Lung (tissue), 12 donors: Measurements from ENCODE around the gene RRAGD. TPM values are rescaled to one million over a fixed set of nuclear protein-coding genes. Genes with fewer than 3 reads are reported as not detected.

Experiments
- ATAC-seq: fragments of 200-7000 bp; cut with Tn5 transposase; one replicate; pipeline ENCODE4 v1.9.1; 2020; ENCODE audit warnings: moderate number of reproducible peaks; ENCODE audit not compliant: insufficient read depth, low FRiP score
- DNase-seq, 3 donors: peaks; one replicate each; pipeline ENCODE4 v3.0.0-alpha.2; 2013 to 2017
- H3K27ac ChIP-seq, 2 donors: one replicate each; pipeline ENCODE4 v1.5.1; 2013; ENCODE audit warnings: mild to moderate bottlenecking in 2 of 2, moderate library complexity in 2 of 2, control low read depth in 1 of 2, inconsistent platforms in 1 of 2, low read depth in 1 of 2, low read length in 1 of 2
- H3K27me3 ChIP-seq, 3 donors: one replicate each; pipeline ENCODE4 v1.5.1; 2013; ENCODE audit warnings: low read length in 2 of 3; ENCODE audit not compliant: control insufficient read depth in 3 of 3, insufficient read depth in 3 of 3
- H3K36me3 ChIP-seq, 4 donors: one replicate each; pipeline ENCODE4 v1.5.1; 2013; ENCODE audit warnings: low read length in 4 of 4, mild to moderate bottlenecking in 1 of 4, moderate library complexity in 1 of 4; ENCODE audit not compliant: control insufficient read depth in 4 of 4, insufficient read depth in 4 of 4
- H3K4me1 ChIP-seq, 5 donors: one replicate each; pipeline ENCODE4 v1.5.1; 2013; ENCODE audit warnings: low read length in 5 of 5, mild to moderate bottlenecking in 2 of 5, moderate library complexity in 1 of 5; ENCODE audit not compliant: control insufficient read depth in 5 of 5, insufficient read depth in 5 of 5
- H3K4me3 ChIP-seq: one replicate; pipeline ENCODE4 v1.5.1; 2013; ENCODE audit warnings: mild to moderate bottlenecking, control low read depth, moderate library complexity
- H3K9ac ChIP-seq, 2 donors: one replicate each; pipeline ENCODE4 v1.5.1; 2013; ENCODE audit warnings: low read length in 2 of 2, control low read depth in 1 of 2; ENCODE audit not compliant: insufficient read depth in 1 of 2
- H3K9me3 ChIP-seq, 4 donors: one replicate each; pipeline ENCODE4 v1.5.1; 2013; ENCODE audit warnings: low read length in 3 of 4, mild to moderate bottlenecking in 1 of 4, moderate library complexity in 1 of 4; ENCODE audit not compliant: control insufficient read depth in 4 of 4, insufficient read depth in 3 of 4
- WGBS, 2 donors: extraction: QIAGEN DNeasy Blood & Tissue Kit; methylation state at CpG; one replicate each; pipeline ENCODE4 v1.1.7; 2013; 5-methylcytosine and 5-hydroxymethylcytosine counted together
- polyA plus RNA-seq, 2 donors: library from polyadenylated mRNA; stranded (reverse); fragments of 200-250 nt; gene quantifications; one replicate each; pipeline ENCODE4 v1.2.1, GENCODE V29; 2013
- total RNA-seq, 2 donors: library from RNA; depleted of rRNA in 1 of 2; stranded (reverse); fragments of >200 nt in 1 of 2; gene quantifications; one replicate each; pipeline ENCODE4 v1.2.1, GENCODE V29; 2014 to 2021
- TF ChIP-seq, protein P1 (sequence below): IDR thresholded peaks from 2 replicates; pipeline ENCODE4 v1.5.1; 2012; ENCODE audit warnings: mild to moderate bottlenecking; ENCODE audit errors: control extremely low read depth, extremely low read depth
- donor health status: control.
- donor health status: control.
- donor health status: Bipolar disorder and iron deficiency.
- donor health status: healthy.
- donor health status: DM: yes; HTN: yes; CAD: no.

RRAGD gene
- total and polyA plus RNA-seq, 4 donors: 12.7 to 40.2 (median 16.8) TPM

DNA sequence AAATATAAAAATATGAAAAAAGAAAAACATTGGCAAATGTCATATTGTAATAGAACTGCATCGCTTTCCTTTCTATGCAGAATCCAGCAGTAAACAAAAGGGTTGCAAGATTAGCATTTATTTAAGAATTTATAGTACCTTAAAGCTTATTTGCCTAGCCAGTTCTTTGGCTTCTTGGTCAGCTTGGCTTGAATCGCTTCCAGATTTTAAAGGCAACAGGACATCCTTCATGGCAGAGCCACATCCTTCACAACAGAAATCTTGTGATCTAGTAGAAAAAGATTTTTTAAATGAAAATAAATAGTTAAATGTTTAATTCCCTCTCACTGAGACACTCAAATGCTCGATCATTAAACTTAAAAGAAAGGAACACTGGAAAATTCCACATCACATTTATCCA, 76.9 kb downstream of the RRAGD start:
- DNase-seq (no peak), ATAC-seq (no peak)
- no peak overlapping the region for H3K4me3 ChIP-seq
- H3K27ac ChIP-seq: no peak overlapping the region
- H3K9ac ChIP-seq: no peak overlapping the region
- TF ChIP-seq, protein P1, sequence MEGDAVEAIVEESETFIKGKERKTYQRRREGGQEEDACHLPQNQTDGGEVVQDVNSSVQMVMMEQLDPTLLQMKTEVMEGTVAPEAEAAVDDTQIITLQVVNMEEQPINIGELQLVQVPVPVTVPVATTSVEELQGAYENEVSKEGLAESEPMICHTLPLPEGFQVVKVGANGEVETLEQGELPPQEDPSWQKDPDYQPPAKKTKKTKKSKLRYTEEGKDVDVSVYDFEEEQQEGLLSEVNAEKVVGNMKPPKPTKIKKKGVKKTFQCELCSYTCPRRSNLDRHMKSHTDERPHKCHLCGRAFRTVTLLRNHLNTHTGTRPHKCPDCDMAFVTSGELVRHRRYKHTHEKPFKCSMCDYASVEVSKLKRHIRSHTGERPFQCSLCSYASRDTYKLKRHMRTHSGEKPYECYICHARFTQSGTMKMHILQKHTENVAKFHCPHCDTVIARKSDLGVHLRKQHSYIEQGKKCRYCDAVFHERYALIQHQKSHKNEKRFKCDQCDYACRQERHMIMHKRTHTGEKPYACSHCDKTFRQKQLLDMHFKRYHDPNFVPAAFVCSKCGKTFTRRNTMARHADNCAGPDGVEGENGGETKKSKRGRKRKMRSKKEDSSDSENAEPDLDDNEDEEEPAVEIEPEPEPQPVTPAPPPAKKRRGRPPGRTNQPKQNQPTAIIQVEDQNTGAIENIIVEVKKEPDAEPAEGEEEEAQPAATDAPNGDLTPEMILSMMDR: no peak
- peaks cover 8 to 35% (median 32%) of the 10 kb centered on the region in 4 donors for H3K36me3 ChIP-seq
- H3K4me1 ChIP-seq: peaks cover 0 to under 1% (median 0%) of the 10 kb centered on the region in 5 donors
- no peaks in the 10 kb centered on the region for H3K27me3 ChIP-seq
- WGBS, 2 donors: 78 to 84% methylated on average over 3 of the region's 3 CpGs
- no peaks in the 10 kb centered on the region for H3K9me3 ChIP-seq

DNA sequence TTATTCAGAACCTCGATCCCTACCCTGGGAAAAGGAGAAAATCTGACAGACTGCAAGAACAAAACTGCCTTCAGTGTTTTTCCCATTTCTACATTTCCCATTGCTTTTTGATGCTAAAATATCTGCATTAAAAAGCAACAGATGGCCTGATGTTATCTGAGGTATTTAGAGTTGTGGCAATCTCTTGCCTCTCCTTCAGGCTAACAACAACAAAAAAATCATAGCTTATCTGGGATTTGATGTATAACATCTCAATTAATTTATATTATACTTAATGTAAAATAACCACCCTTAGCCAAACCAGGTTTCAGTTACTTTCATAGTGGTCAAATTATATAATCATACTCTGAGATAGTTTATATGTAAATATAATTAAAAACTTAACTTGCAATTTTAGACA, 81.2 kb downstream of the RRAGD start:
- H3K36me3 ChIP-seq: peaks cover 11 to 37% (median 31%) of the 10 kb centered on the region in 4 donors
- WGBS, 2 donors: 100% methylated on average over 1 of the region's 1 CpG
- no peak overlapping the region for H3K27ac ChIP-seq

GRCh38 chr6:89328976-89329375, 83.1 kb downstream of the RRAGD start:
- TF ChIP-seq, protein P1: no peak
- Histone ChIP-seq H3K27me3 (no peaks in the 10 kb centered on the region), H3K4me1 (peaks cover 0 to 3% (median 0%) of the 10 kb centered on the region in 5 donors), H3K36me3 (peaks cover 12 to 37% (median 32%) of the 10 kb centered on the region in 4 donors), H3K4me3 (no peak overlapping the region), H3K9me3 (no peaks in the 10 kb centered on the region), H3K27ac (no peak overlapping the region), H3K9ac (no peak overlapping the region)
- DNase-seq (no peak), ATAC-seq (no peak)
- WGBS, 2 donors: 78 to 92% methylated on average over 1 of the region's 1 CpG

More for the DNA sequence above, 81.2 kb downstream of the RRAGD start:
- no peak overlapping the region for H3K9ac ChIP-seq
- no peaks in the 10 kb centered on the region for H3K9me3 ChIP-seq
- no peaks in the 10 kb centered on the region for H3K27me3 ChIP-seq
- TF ChIP-seq, protein P1: no peak
- no peak for DNase-seq
- H3K4me3 ChIP-seq: no peak overlapping the region
- no peak for ATAC-seq
- H3K4me1 ChIP-seq: peaks cover 0 to 3% (median 0%) of the 10 kb centered on the region in 5 donors

GRCh38 chr6:89324304-89324703, 87.8 kb downstream of the RRAGD start:
- Histone ChIP-seq H3K9me3 (no peaks in the 10 kb centered on the region), H3K27me3 (no peaks in the 10 kb centered on the region), H3K4me3 (no peak overlapping the region), H3K4me1 (peaks cover 0 to 8% (median 0%) of the 10 kb centered on the region in 5 donors), H3K9ac (no peak overlapping the region), H3K36me3 (peaks cover 8 to 19% (median 12%) of the 10 kb centered on the region in 4 donors), H3K27ac (peak overlapping the region in 1 of 2 donors; percentile 57)
- TF ChIP-seq, protein P1: no peak
- 89% methylated on average over 3 of the region's 3 CpGs for WGBS, 2 donors
- ATAC-seq (no peak), DNase-seq (no peak)
